ENCODE data around the gene KPNA2. TPM values are rescaled to one million over a fixed set of nuclear protein-coding genes. Genes with fewer than 3 reads are reported as not detected.
A peak's percentile ranks its signal among the peaks of the same experiment; 100 is the strongest.

Gene KPNA2
- total and polyA plus RNA-seq, 2 of the 8 experiments (the other 6 are each of a cell fraction or from before 2014, with no cell fraction given), result 413 to 612 TPM

DNA sequence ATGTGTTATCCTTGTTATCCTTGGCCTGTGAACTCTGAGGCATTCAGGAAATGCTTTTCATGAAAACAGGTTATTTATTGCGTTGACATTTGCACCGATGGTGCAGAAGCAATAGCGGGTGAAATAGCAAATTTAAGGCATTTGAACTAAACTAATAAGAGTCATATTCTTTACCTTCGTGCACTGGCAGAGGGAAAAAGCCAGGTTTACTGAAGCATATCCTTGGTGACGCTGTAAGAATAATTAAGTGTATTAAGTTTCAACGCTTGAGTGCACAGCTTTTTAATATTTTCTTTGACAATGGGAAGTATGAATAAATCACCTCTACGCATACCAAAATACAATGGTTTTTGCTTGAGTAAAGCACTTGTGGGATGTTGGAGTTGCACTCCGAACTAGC lies 13.6 kb upstream of the KPNA2 start:
- CTCF ChIA-PET (ENCODE audit: partially characterized antibody), result interaction anchor here (1.1 to 1.8 kb wide), 14 partner anchors 8 to 377 kb away, joined by 3 to 13 read pairs (median 4); partner anchors contain the start of gene KPNA2
- Histone ChIP-seq H3K27me3 (replicated peaks in 1 of 4; ENCODE audit: control insufficient read depth in 3 of 4, extremely low read depth in 1 of 4, insufficient read depth in 3 of 4, low read length in 3 of 4) (no peaks in the 10 kb centered on the region), H2BK15ac (ENCODE audit: low read length) (no peak overlapping the region), H3K4me1 (replicated peaks in 1 of 4; ENCODE audit: control insufficient read depth in 3 of 4, insufficient read depth in 4 of 4, low read length in 3 of 4) (peaks cover 2 to 3% (median 2%) of the 10 kb centered on the region in 4 experiments; a peak in 6 of 7 replicates), H3K9me3 (ENCODE audit: insufficient read depth in 2 of 2, low read depth in 1 of 2, low read length in 1 of 2) (no peaks in the 10 kb centered on the region), H4K5ac (ENCODE audit: insufficient read length, low read depth, low read length) (no peak overlapping the region), H3K4me2 (ENCODE audit: insufficient read depth in 1 of 2, low read depth in 2 of 2, low read length in 2 of 2) (no peak overlapping the region), H4K20me1 (replicated peaks in 1 of 2; ENCODE audit: control insufficient read depth in 1 of 2, insufficient read depth in 2 of 2, low read length in 2 of 2) (no peaks in the 10 kb centered on the region), H4K91ac (replicated peaks; ENCODE audit: insufficient read length, low read length) (no peak overlapping the region), H3K4ac (replicated peaks; ENCODE audit: insufficient read length, low read depth, low read length) (peak overlapping the region; percentile 94), H2AFZ (ENCODE audit: low read length) (no peak overlapping the region), H3K18ac (ENCODE audit: extremely low read depth, low read length) (no peak overlapping the region), H3K27ac (ENCODE audit: low read depth, low read length) (no peak overlapping the region), H2BK20ac (ENCODE audit: low read length) (no peak overlapping the region), H3K56ac (replicated peaks; ENCODE audit: insufficient read length, low read depth, low read length) (no peak overlapping the region), H3K79me2 (ENCODE audit: control insufficient read depth in 1 of 2, insufficient read depth in 2 of 2, low read length in 2 of 2) (no peaks in the 10 kb centered on the region), H3K4me3 (ENCODE audit: extremely low read depth in 1 of 4, insufficient read depth in 2 of 4, low read depth in 3 of 4, low read length in 4 of 4) (no peak overlapping the region), H2BK12ac (ENCODE audit: low read depth, low read length) (no peak overlapping the region), H3K14ac (ENCODE audit: insufficient read length) (no peak overlapping the region), H3K79me1 (ENCODE audit: low read depth, low read length) (no peaks in the 10 kb centered on the region), H4K8ac (ENCODE audit: extremely low read depth, insufficient read depth, low read length) (no peak overlapping the region), H2BK120ac (replicated peaks; ENCODE audit: low read depth, low read length) (peak overlapping the region; percentile 33), H3K23ac (ENCODE audit: insufficient read length) (no peak overlapping the region), H3K36me3 (ENCODE audit: control insufficient read depth in 2 of 4, insufficient read depth in 4 of 4, low read length in 3 of 4) (no peaks in the 10 kb centered on the region), H2AK5ac (ENCODE audit: low read depth, low read length) (no peak overlapping the region; the same call in 1 of the 2 replicates), H3K9ac (replicated peaks in 1 of 4; ENCODE audit: extremely low read depth in 1 of 4, low read depth in 3 of 4, low read length in 3 of 4) (no peak overlapping the region), H3K23me2 (ENCODE audit: low read depth, low read length) (peaks cover 5% of the 10 kb centered on the region; the same call in 1 of the 2 replicates), H2BK5ac (ENCODE audit: low read depth, low read length) (no peak overlapping the region)
- WGBS, 2 experiments (ENCODE audit: extremely low coverage in 1 of 2, insufficient coverage in 1 of 2, insufficient read length in 1 of 2, insufficient replicate concordance in 2 of 2, low coverage in 1 of 2, low lambda C conversion rate in 2 of 2, missing lambda C conversion rate in 1 of 2), result 93% methylated on average over 8 of the region's 8 CpGs; no CpG with 5 or more reads in 1 of the 2 experiments
- no peak for DNase-seq (ENCODE audit: low read depth in 1 of 2, low spot score in 2 of 2)
- POLR2A ChIA-PET (ENCODE audit: partially characterized antibody), result interaction anchor here (0.9 to 4.0 kb wide), 3 partner anchors 12 to 55 kb away, joined by 3 to 41 read pairs (median 9); partner anchors contain the start of gene KPNA2
- FAIRE-seq, result no peak
- TF ChIP-seq HDAC2 (IDR thresholded peaks at IDR 0.05; ENCODE audit: borderline replicate concordance in 1 of 2, low read depth in 2 of 2, low read length in 2 of 2), result no peak
- no peak for TF ChIP-seq NRF1 (IDR thresholded peaks at IDR 0.05; ENCODE audit: low read depth, low read length)
- TF ChIP-seq SIX5 (IDR thresholded peaks at IDR 0.05; ENCODE audit: low read depth, low read length), result no peak
- no peak for TF ChIP-seq CHD1 (IDR thresholded peaks at IDR 0.05; ENCODE audit: low read depth, low read length)
- TF ChIP-seq MAFK (IDR thresholded peaks at IDR 0.05; ENCODE audit: low read depth, low read length), result no peak
- TF ChIP-seq RNF2 (IDR thresholded peaks at IDR 0.05; ENCODE audit: borderline replicate concordance, low read depth, low read length, missing control alignments, poor library complexity, severe bottlenecking), result no peak
- no peak for TF ChIP-seq BCL11A (IDR thresholded peaks at IDR 0.05; ENCODE audit: low read depth in 2 of 2, low read length in 2 of 2)
- no peak for TF ChIP-seq NANOG (IDR thresholded peaks at IDR 0.05; ENCODE audit: insufficient read depth, low read depth, low read length, poor library complexity, severe bottlenecking)
- no peak for TF ChIP-seq SRF (IDR thresholded peaks at IDR 0.05; ENCODE audit: low read depth, low read length)
- TF ChIP-seq CREB1 (IDR thresholded peaks at IDR 0.05), result no peak
- TF ChIP-seq CHD2 (IDR thresholded peaks at IDR 0.05; ENCODE audit: low read length), result no peak
- no peak for TF ChIP-seq TBP (IDR thresholded peaks at IDR 0.05; ENCODE audit: low read depth, low read length)
- TF ChIP-seq RXRA (IDR thresholded peaks at IDR 0.05; ENCODE audit: insufficient read depth, low read depth, low read length), result no peak
- no peak for TF ChIP-seq PHF8 (conservative IDR thresholded peaks at IDR 0.05; ENCODE audit: low read depth, low read length)

Measured in H1 (cell line).